Measurements from ENCODE around the gene UNG.

The UNG gene

DNA sequence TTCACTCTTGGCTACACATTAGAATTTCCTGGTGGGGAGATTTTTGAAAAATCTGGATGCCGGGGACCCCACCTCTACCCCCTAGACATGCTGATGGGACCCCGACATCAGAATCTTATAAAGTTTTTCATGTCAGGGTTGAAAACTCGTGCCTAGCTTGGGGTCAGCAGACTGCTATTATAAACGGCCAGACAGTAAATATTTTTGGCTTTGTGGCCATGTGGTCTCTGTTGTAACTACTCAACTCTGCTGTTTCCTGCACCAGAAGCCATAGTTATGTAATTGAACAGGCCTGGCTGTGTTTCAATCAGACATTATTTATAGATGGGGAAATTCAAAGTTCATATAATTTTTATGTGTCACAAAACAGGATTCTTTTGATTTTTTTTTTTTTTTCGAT lies 60.6 kb downstream of the UNG start:
- no peak for DNase-seq

- no peak for DNase-seq
Measured at GRCh38 chr12:109160433-109160832, 63.0 kb downstream of the UNG start.
